ENCODE results near the gene TMED8. TPM values are rescaled to one million over a fixed set of nuclear protein-coding genes. Genes with fewer than 3 reads are reported as not detected.
A peak's percentile ranks its signal among the peaks of the same experiment; 100 is the strongest.

Gene TMED8
- total and polyA plus RNA-seq, 10 of the 15 experiments (the other 5 are each of a cell fraction or from before 2014, with no cell fraction given) = 7.3 to 39.1 (median 26.1) TPM

GRCh38 chr14:77347751-77348150, 29.1 kb downstream of the TMED8 start:
- Histone ChIP-seq H3K4me2 (ENCODE audit: control insufficient read depth, insufficient read depth) (no peak overlapping the region), H2AFZ (ENCODE audit: control insufficient read depth, low read depth, low read length) (no peak overlapping the region), H3K4me3 (no peak overlapping the region), H4K20me1 (ENCODE audit: control insufficient read depth, insufficient read depth) (no peaks in the 10 kb centered on the region), H3K36me3 (ENCODE audit: control insufficient read depth in 2 of 2, insufficient read depth in 2 of 2, low read length in 1 of 2) (peaks cover 4 to 21% of the 10 kb centered on the region in 2 experiments), H3K79me2 (ENCODE audit: control insufficient read depth, insufficient read depth, low read length) (no peaks in the 10 kb centered on the region; the same call in 1 of the 2 replicates), H3K27ac (ENCODE audit: control insufficient read depth, insufficient read depth) (no peak overlapping the region; the same call in 1 of the 2 replicates), H3K9ac (ENCODE audit: control insufficient read depth, insufficient read depth, low read length) (no peak overlapping the region), H3K9me3 (replicated peaks; ENCODE audit: control insufficient read depth, insufficient read depth, low read length) (no peaks in the 10 kb centered on the region), H3K27me3 (replicated peaks in 1 of 2; ENCODE audit: control insufficient read depth in 2 of 2, insufficient read depth in 2 of 2, low read length in 1 of 2) (no peaks in the 10 kb centered on the region), H3K4me1 (ENCODE audit: control insufficient read depth, insufficient read depth, low read length) (no peaks in the 10 kb centered on the region)
- in situ Hi-C loops (cut with MboI) = no loop called here
- no TSS peak for BruUV-seq (replicated peaks)
- TF ChIP-seq HDAC2 (IDR thresholded peaks at IDR 0.05) = no peak
- peak; percentile 34; the same call in 1 of the 2 replicates for TF ChIP-seq RUNX3 (IDR thresholded peaks at IDR 0.05; ENCODE audit: low read length)
- ChIA-PET SMC1A (ENCODE audit: uncharacterized antibody, unreplicated experiment) (interaction anchor here (0.9 to 1.7 kb wide), 3 partner anchors 10 to 32 kb away, joined by 3 read pairs; no protein-coding TSS in a partner anchor), RAD21 (ENCODE audit: unreplicated experiment) (no interaction called here), POLR2A (interaction anchor here (1.6 kb wide), 1 partner anchor 10 kb away, joined by 4 read pairs; no protein-coding TSS in a partner anchor), CTCF (interaction anchor here (1.5 kb wide), 1 partner anchor 11 kb away, joined by 4 read pairs; no protein-coding TSS in a partner anchor)
- no peak for DNase-seq (ENCODE audit: low read depth, low spot score)
- FAIRE-seq = no peak
- 55% methylated on average over 3 of the region's 3 CpGs for WGBS (ENCODE audit: insufficient coverage, insufficient replicate concordance, low lambda C conversion rate, missing lambda C conversion rate)
- intact Hi-C loops (cut with micrococcal nuclease; ENCODE audit: unreplicated experiment) = no loop called here
- no peak for ATAC-seq

- H2AFZ ChIP-seq (ENCODE audit: control insufficient read depth, low read depth, low read length) = no peak overlapping the region
- no peak for DNase-seq (ENCODE audit: low read depth, low spot score)
- H4K20me1 ChIP-seq (ENCODE audit: control insufficient read depth, insufficient read depth) = no peaks in the 10 kb centered on the region
- no peaks in the 10 kb centered on the region for H3K4me1 ChIP-seq (ENCODE audit: control insufficient read depth, insufficient read depth, low read length)
- BruUV-seq (replicated peaks) = no TSS peak
- H3K27me3 ChIP-seq (replicated peaks in 1 of 2; ENCODE audit: control insufficient read depth in 2 of 2, insufficient read depth in 2 of 2, low read length in 1 of 2) = no peaks in the 10 kb centered on the region
- ChIA-PET SMC1A (ENCODE audit: uncharacterized antibody, unreplicated experiment) (interaction anchor here (0.6 kb wide), 1 partner anchor 744 kb away, joined by 3 read pairs; no protein-coding TSS in a partner anchor), CTCF (interaction anchor here (1.0 kb wide), 1 partner anchor 31 kb away, joined by 3 read pairs; no protein-coding TSS in a partner anchor), POLR2A (interaction anchor here (0.6 kb wide), 2 partner anchors 30 to 63 kb away, joined by 5 to 8 read pairs; no protein-coding TSS in a partner anchor), RAD21 (ENCODE audit: unreplicated experiment) (interaction anchor here (0.7 kb wide), 1 partner anchor 12 kb away, joined by 3 read pairs; no protein-coding TSS in a partner anchor)
- in situ Hi-C loops (cut with MboI) (no loop called here), intact Hi-C loops (cut with micrococcal nuclease; ENCODE audit: unreplicated experiment) (no loop called here)
- no peak for ATAC-seq
- peaks cover 7 to 22% of the 10 kb centered on the region in 2 experiments for H3K36me3 ChIP-seq (ENCODE audit: control insufficient read depth in 2 of 2, insufficient read depth in 2 of 2, low read length in 1 of 2)
- H3K4me2 ChIP-seq (ENCODE audit: control insufficient read depth, insufficient read depth) = no peak overlapping the region
- no peak overlapping the region for H3K9ac ChIP-seq (ENCODE audit: control insufficient read depth, insufficient read depth, low read length)
- H3K9me3 ChIP-seq (replicated peaks; ENCODE audit: control insufficient read depth, insufficient read depth, low read length) = no peaks in the 10 kb centered on the region
- 95% methylated on average over 2 of the region's 2 CpGs for WGBS (ENCODE audit: insufficient coverage, insufficient replicate concordance, low lambda C conversion rate, missing lambda C conversion rate)
- no peak overlapping the region for H3K27ac ChIP-seq (ENCODE audit: control insufficient read depth, insufficient read depth)
- FAIRE-seq = no peak
- no peak overlapping the region for H3K4me3 ChIP-seq
- no peaks in the 10 kb centered on the region for H3K79me2 ChIP-seq (ENCODE audit: control insufficient read depth, insufficient read depth, low read length)
- no peak for TF ChIP-seq HDAC2 (IDR thresholded peaks at IDR 0.05)
- no peak for TF ChIP-seq IRF5 (IDR thresholded peaks at IDR 0.05; ENCODE audit: borderline replicate concordance)
- no peak for TF ChIP-seq TAF1 (IDR thresholded peaks at IDR 0.05; ENCODE audit: borderline replicate concordance, low read depth, low read length)
- no peak for TF ChIP-seq TARDBP (IDR thresholded peaks at IDR 0.05; ENCODE audit: borderline replicate concordance)
- TF ChIP-seq HDGF (IDR thresholded peaks at IDR 0.05) = no peak
- no peak for TF ChIP-seq CHD4 (IDR thresholded peaks at IDR 0.05)
- TF ChIP-seq SKIL (IDR thresholded peaks at IDR 0.05; ENCODE audit: low read depth, poor library complexity, severe bottlenecking) = no peak
- TF ChIP-seq CBX5 (IDR thresholded peaks at IDR 0.05; ENCODE audit: low read depth) = no peak
- TF ChIP-seq CREM (IDR thresholded peaks at IDR 0.05; ENCODE audit: low read depth) = no peak
- TF ChIP-seq FOXK2 (IDR thresholded peaks at IDR 0.05) = no peak
- TF ChIP-seq EP300 (IDR thresholded peaks at IDR 0.05; ENCODE audit: borderline replicate concordance in 1 of 2, control insufficient read depth in 1 of 2, low read depth in 2 of 2, low read length in 2 of 2) = no peak
- TF ChIP-seq BMI1 (IDR thresholded peaks at IDR 0.05; ENCODE audit: borderline replicate concordance) = no peak
- no peak for TF ChIP-seq NRF1 (conservative IDR thresholded peaks at IDR 0.05; ENCODE audit: low read depth, low read length)
- no peak for TF ChIP-seq STAT1 (conservative IDR thresholded peaks at IDR 0.05)
- TF ChIP-seq MTA3 (IDR thresholded peaks at IDR 0.05; ENCODE audit: borderline replicate concordance, low read length) = no peak
These were observed 30.4 kb downstream of the TMED8 start for GRCh38 chr14:77346495-77346894.
